GM21529 (cell line): ENCODE results near the gene CTNNBIP1.

Source experiments
- ATAC-seq: cut with Tn5 transposase; IDR thresholded peaks from one replicate; pipeline ENCODE4 v1.9.1; 2021; ENCODE audit not compliant: unreplicated experiment

CTNNBIP1 gene

DNA sequence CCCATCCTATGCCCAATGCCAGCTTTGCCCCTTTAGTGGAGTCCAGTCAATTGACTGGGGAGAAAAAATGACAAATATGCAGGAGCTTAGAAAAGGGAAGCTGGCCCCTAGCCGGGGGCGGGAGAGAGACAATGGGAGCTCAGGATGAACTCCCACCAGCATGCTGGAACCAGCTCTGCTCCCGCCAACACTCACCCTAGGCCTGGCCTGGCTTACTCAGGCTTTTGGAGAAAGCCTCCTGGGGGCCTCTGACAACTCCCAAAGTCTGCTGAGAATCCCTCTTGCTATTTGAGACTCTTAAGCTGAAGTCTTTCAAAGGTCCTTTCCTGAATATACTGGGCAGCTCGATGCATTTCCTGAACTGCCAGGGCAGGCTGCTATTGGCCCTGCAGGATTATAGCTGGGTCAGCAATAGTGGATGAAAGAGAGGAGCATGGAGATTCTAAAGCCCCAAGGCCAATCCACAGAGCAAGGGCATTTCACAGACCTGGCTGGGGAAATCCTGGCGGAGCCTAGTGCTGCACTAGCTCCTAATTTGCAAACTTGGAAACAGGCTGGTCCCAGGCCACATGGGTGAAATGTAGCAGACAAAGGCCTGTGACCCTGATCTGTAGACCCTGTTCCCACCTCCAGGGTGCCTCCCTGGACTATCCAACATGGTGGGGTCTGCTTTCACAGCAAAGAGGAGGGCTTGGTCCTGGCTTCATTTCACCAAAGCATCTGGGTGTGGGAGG lies 50.6 kb downstream of the CTNNBIP1 start:
- ATAC-seq = no peak

DNA sequence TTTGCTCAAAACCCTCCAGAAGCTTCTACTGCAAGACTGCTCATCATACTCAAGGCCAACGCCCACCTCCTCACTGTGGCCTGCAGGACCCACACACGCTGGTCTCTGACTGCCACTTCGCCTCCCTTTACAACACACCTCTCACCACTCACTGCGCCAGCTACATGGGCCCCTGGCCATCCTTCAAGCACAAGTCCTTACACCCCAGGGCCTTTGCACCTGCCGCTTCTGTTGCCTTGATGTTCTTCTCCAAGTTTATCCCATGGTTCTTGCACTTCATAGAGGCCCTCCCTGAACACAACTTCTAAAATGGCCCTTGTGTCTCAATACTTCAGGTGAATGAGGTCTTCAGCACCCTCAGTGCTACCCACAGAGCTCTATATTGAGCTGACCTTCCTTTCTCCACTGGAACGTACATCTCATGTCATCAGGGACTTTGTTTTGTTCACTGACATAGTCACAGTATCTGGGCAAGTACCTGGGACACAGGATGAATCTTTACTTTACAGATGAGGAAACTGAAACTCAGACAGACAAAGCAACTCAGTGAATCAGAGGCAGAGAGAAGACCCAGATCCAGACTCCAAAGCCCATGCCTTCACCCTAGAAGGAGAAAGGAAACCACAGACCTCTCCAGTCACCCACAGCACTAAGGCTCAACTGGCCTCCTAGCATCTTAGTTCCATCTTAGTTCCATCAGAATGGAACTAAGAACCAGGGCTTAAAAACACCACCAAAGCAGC lies 51.6 kb downstream of the CTNNBIP1 start:
- no peak for ATAC-seq

DNA sequence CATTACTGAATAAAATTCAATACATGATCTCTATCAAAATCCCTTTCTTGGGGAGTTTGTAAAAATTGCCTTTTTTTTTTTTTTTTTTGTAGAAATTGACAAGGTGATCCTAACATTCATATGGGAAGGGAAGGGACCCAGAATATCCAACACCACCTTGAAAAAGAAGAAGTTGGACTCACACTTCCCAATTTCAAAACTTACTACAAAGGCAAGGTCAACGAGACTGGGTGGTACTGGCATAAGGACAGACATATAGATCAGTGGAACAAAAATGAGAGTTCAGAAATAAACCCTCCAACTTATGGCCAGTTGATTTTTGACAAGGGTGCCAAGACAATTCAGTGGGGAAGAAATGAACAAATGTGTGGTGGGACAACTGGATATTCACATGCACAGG lies 54.9 kb downstream of the CTNNBIP1 start:
- ATAC-seq = no peak

DNA sequence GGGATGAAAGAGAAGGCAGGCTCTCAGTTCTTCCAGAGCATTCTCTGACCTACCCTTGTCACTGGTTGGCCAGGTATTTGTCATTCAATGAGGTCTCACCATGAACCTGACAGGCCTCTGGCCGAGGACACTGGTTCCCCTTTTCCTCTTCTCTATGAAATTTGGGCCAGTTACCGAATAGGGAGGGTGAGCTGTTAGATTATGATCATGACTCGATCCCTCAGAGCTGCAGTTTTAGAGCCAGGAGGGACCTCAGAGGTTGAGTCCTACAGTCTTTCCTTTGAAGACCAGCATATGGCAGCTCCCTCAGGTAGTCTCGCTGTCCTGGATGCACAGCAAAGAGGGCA lies 56.8 kb downstream of the CTNNBIP1 start:
- no peak for ATAC-seq

GRCh38 chr1:9852410-9853248 lies 57.4 kb downstream of the CTNNBIP1 start:
- ATAC-seq = no peak

DNA sequence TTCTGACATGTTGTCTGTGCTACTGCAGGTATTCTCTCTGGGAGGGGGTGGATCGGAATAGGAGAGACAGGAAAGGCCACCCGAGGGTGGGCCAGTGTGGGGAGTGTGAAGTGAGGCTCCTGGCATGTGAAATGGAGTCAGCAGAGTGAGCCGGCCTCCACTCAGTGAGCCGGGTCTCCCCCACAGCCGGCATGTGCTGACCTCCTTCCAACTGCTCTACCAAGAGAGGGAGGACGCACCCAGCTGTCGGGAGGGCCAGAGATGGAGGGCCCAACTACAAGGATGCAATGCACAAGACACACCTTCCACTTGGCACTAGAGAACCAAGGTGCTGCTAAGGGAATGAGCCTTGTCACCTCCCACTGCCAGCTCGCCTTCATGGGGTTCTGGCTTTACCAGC lies 58.1 kb downstream of the CTNNBIP1 start:
- ATAC-seq = no peak

- no peak for ATAC-seq
These were observed 59.5 kb downstream of the CTNNBIP1 start for GRCh38 chr1:9850442-9851162.

GRCh38 chr1:9849691-9850441 lies 60.2 kb downstream of the CTNNBIP1 start:
- no peak for ATAC-seq

- no peak for ATAC-seq
These were observed 62.0 kb downstream of the CTNNBIP1 start for GRCh38 chr1:9848022-9848421.

- ATAC-seq = no peak
These were observed 62.8 kb downstream of the CTNNBIP1 start for GRCh38 chr1:9847269-9847668.

DNA sequence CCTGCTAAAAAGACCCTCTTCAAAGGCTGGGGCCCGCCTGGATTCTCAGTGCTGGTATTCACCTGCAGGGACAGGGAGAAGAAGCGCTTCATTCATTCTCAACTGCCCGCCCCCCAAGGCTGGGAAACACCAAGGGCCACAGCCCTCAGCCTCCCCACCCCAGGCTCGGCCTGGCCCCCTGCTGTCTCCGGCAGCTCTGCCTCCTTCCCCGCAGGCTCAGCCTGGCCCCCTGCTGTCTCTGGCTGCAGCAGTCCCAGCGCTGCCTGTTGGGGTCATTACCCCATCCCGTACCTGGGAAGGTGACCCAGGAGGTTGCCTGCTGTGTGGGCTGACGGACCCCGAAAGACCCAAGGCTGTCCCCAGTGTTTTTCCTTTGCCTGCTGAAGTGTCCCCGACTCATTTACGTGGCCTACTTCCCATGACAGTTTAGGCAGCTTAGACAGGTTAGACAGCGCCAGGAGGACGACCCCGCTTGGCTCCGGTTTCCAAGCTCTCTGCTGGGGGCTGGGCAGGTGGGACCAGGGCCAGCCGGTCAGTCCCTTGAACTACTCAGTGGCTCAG lies 63.4 kb downstream of the CTNNBIP1 start:
- no peak for ATAC-seq

- no peak for ATAC-seq
These were observed 64.2 kb downstream of the CTNNBIP1 start for GRCh38 chr1:9845914-9846313.

- no peak for ATAC-seq
These were observed 65.3 kb downstream of the CTNNBIP1 start for GRCh38 chr1:9844756-9845155.

GRCh38 chr1:9844106-9844505 lies 66.0 kb downstream of the CTNNBIP1 start:
- ATAC-seq = no peak

DNA sequence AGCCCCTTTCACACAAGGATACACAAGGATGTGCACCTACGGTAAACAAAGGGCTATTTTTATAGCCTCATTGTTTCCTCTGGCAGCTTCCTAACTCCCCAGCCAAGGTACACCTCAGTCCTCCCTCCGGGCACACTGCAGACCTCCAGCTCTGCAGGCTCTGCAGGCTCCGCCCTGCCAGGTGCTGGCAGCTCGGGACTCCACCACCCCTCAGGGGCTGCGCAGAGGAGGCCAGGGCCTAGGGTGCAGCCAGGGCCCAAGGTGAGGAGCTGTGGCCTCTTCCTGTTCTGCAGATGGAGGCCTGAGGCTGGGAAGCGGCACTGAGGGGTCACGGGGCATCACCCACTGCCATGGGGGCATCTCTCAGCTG lies 66.5 kb downstream of the CTNNBIP1 start:
- ATAC-seq = no peak

DNA sequence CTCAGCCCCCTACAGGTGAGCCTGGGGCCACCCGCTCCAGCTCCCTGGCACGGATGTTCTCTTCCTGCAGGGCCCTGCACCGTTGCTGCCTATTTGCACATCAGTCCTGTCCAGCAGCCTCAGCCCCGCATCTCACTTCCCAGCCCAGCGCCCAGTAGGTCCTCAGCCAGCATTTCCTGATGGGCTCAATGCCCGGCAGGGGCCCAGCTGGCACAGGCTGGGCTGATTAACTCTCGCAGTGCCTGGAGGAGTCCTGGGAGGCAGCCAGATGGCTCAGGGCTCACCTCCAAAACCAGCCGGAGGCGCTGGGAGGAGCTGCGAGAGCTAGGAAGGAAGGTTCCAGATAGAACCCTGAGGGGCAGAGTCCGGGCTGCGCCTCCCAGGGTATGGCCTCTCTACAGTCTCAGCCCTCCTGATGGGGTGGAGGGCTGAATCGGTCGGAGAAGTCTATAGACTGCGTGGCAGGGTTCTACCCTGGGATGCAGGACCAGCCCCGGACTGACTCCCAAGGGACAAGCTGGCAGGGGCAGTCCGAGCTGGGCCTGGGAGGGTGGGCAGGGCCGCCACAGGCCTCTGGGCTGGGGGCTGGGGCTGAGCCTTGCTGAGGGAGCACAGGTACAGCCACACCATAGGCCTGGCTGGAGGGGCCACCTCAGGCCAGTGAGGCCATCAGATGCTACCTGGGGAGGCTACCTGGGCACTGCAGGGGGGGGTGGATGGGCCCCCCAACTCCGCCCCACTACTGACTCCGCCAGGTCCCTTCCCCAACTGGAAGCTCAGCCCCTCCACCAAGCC lies 67.1 kb downstream of the CTNNBIP1 start:
- ATAC-seq = no peak

- no peak for ATAC-seq
These were observed 67.9 kb downstream of the CTNNBIP1 start for GRCh38 chr1:9842073-9842711.

GRCh38 chr1:9841460-9841859 lies 68.6 kb downstream of the CTNNBIP1 start:
- ATAC-seq = no peak

GRCh38 chr1:9840176-9840575 lies 69.9 kb downstream of the CTNNBIP1 start:
- no peak for ATAC-seq
